GM12878 (cell line): ENCODE measurements around the gene ASB3. TPM values are rescaled to one million over a fixed set of nuclear protein-coding genes. Genes with fewer than 3 reads are reported as not detected.

Source experiments
- ATAC-seq: fragments of 200-7000 bp; cut with Tn5 transposase; 3 replicates; pipeline ENCODE4 v1.9.1; 2020; ENCODE audit warnings: mild to moderate bottlenecking, moderate library complexity
- BruUV-seq: library from RNA; stranded (reverse); fragments of 400-500 nt; replicated peaks from 2 replicates; lab custom pipeline; 2021; lab: Mats Ljungman, UMichigan
- CTCF ChIA-PET: fragments of 300-600 bp; sonication (Branson Sonifier 250); formaldehyde crosslinking; extraction: SDS; loops from one replicate; lab custom pipeline; 2021; ENCODE audit warnings: inconsistent platforms; lab: Yijun Ruan, JAX
- POLR2A ChIA-PET: fragments of 350-600 bp; formaldehyde crosslinking; extraction: SDS; loops from one replicate; lab custom pipeline; 2021; ENCODE audit warnings: inconsistent platforms; lab: Charles Lee
- RAD21 ChIA-PET: fragments of 300-600 bp; sonication (Branson Sonifier 250); formaldehyde crosslinking; loops from one replicate; lab custom pipeline; 2023; ENCODE audit warnings: antibody characterized with exemption; ENCODE audit not compliant: unreplicated experiment; lab: Charles Lee
- SMC1A ChIA-PET: fragments of 300-600 bp; sonication (Branson Sonifier 250); formaldehyde crosslinking; loops from one replicate; lab custom pipeline; 2023; ENCODE audit not compliant: unreplicated experiment, uncharacterized antibody; lab: Charles Lee
- DNase-seq: peaks from one replicate; pipeline ENCODE4 v3.0.0-alpha.2; 2011; ENCODE audit warnings: low read depth, low spot score
- FAIRE-seq: peaks from 3 replicates; lab custom pipeline; 2011; peaks lifted over from hg19 to GRCh38; lab: Jason Lieb, UNC
- H2AFZ ChIP-seq: 2 replicates; pipeline ENCODE4 v1.6.0; 2011; ENCODE audit warnings: low read depth, low read length, control low read depth; ENCODE audit not compliant: control insufficient read depth
- H3K27ac ChIP-seq: 2 replicates; pipeline ENCODE4 v1.5.1; 2011; ENCODE audit warnings: control low read depth; ENCODE audit not compliant: control insufficient read depth, insufficient read depth
- H3K27me3 ChIP-seq, 2 experiments: replicated peaks in 1 of 2; 2 replicates each; pipeline versions ENCODE4 v1.6.0 to v1.6.1; 2011; ENCODE audit warnings: low read length in 1 of 2; ENCODE audit not compliant: control insufficient read depth in 2 of 2, insufficient read depth in 2 of 2
- H3K36me3 ChIP-seq, 2 experiments: 2 replicates each; pipeline ENCODE4 v1.5.1; 2011; ENCODE audit warnings: low read length in 1 of 2; ENCODE audit not compliant: control insufficient read depth in 2 of 2, insufficient read depth in 2 of 2
- H3K4me1 ChIP-seq: 2 replicates; pipeline ENCODE4 v1.6.1; 2011; ENCODE audit warnings: mild to moderate bottlenecking, low read length, moderate library complexity, mixed read lengths; ENCODE audit not compliant: control insufficient read depth, insufficient read depth
- H3K4me2 ChIP-seq: 2 replicates; pipeline ENCODE4 v1.6.0; 2011; ENCODE audit warnings: control low read depth; ENCODE audit not compliant: control insufficient read depth, insufficient read depth
- H3K4me3 ChIP-seq: fragments of 200-600 bp; sonication (generic); 2 replicates; pipeline ENCODE4 v1.5.1; 2016
- H3K79me2 ChIP-seq: 2 replicates; pipeline ENCODE4 v1.6.0; 2011; ENCODE audit warnings: low read length; ENCODE audit not compliant: control insufficient read depth, insufficient read depth
- H3K9ac ChIP-seq: 2 replicates; pipeline ENCODE4 v1.8.0; 2011; ENCODE audit warnings: low read length, control low read depth, mixed read lengths; ENCODE audit not compliant: control insufficient read depth, insufficient read depth
- H3K9me3 ChIP-seq: replicated peaks from 3 replicates; pipeline ENCODE4 v1.5.1; 2011; ENCODE audit warnings: mild to moderate bottlenecking, low read length; ENCODE audit not compliant: control insufficient read depth, insufficient read depth
- H4K20me1 ChIP-seq: 2 replicates; pipeline ENCODE4 v1.6.0; 2011; ENCODE audit not compliant: control insufficient read depth, insufficient read depth
- GATAD2B ChIP-seq: fragments of 450-650 bp; conservative IDR thresholded peaks from 2 replicates; pipeline ENCODE4 v1.6.1; 2017; ENCODE audit warnings: low read depth, mild to moderate bottlenecking, moderate library complexity
- IKZF1 ChIP-seq: fragments of 450-650 bp; conservative IDR thresholded peaks from 2 replicates; pipeline ENCODE4 v1.6.1; 2017; ENCODE audit warnings: antibody characterized with exemption, mild to moderate bottlenecking
- MYC ChIP-seq: IDR thresholded peaks from 2 replicates; pipeline ENCODE4 v1.6.1; 2011; ENCODE audit warnings: mild to moderate bottlenecking, low read length, moderate library complexity, inconsistent platforms; ENCODE audit not compliant: insufficient read depth, insufficient replicate concordance, insufficient read length, severe bottlenecking
- PAX8 ChIP-seq: fragments of 450-650 bp; IDR thresholded peaks from 2 replicates; pipeline ENCODE4 v1.6.1; 2017; ENCODE audit warnings: mild to moderate bottlenecking, moderate library complexity
- RCOR1 ChIP-seq: conservative IDR thresholded peaks from 2 replicates; pipeline ENCODE4 v1.6.1; 2012; ENCODE audit warnings: low read depth, low read length, improper control_type of control experiment
- RELA ChIP-seq: fragments of 450-650 bp; IDR thresholded peaks from 2 replicates; pipeline ENCODE4 v1.8.0; 2014; ENCODE audit warnings: borderline replicate concordance; ENCODE audit not compliant: partially characterized antibody
- SIX5 ChIP-seq: IDR thresholded peaks from 2 replicates; pipeline ENCODE4 v1.6.1; 2011; ENCODE audit warnings: mild to moderate bottlenecking, low read depth, low read length, moderate library complexity; ENCODE audit not compliant: severe bottlenecking
- SMAD5 ChIP-seq: IDR thresholded peaks from 2 replicates; pipeline ENCODE4 v1.6.1; 2016; ENCODE audit warnings: antibody characterized with exemption, low read depth
- SMARCA5 ChIP-seq: fragments of 450-650 bp; IDR thresholded peaks from 2 replicates; pipeline ENCODE4 v1.6.1; 2017; ENCODE audit warnings: mild to moderate bottlenecking
- SREBF1 ChIP-seq: IDR thresholded peaks from 2 replicates; pipeline ENCODE4 v1.6.1; 2012; ENCODE audit warnings: mild to moderate bottlenecking, low read length
- TAF1 ChIP-seq: IDR thresholded peaks from 2 replicates; pipeline ENCODE4 v1.6.1; 2011; ENCODE audit warnings: mild to moderate bottlenecking, low read depth, low read length, borderline replicate concordance
- TBL1XR1 ChIP-seq: IDR thresholded peaks from 2 replicates; pipeline ENCODE4 v1.6.1; 2012; ENCODE audit warnings: low read depth, low read length, improper control_type of control experiment
- YY1 ChIP-seq: IDR thresholded peaks from 2 replicates; pipeline ENCODE4 v1.6.1; 2011; ENCODE audit warnings: low read depth, mild to moderate bottlenecking, low read length
- WGBS: methylation state at CpG from one replicate; pipeline ENCODE4 v1.1.6; 2016; ENCODE audit warnings: low lambda C conversion rate; ENCODE audit not compliant: insufficient replicate concordance, insufficient coverage; ENCODE audit errors: missing lambda C conversion rate; 5-methylcytosine and 5-hydroxymethylcytosine counted together
- in situ Hi-C: fragments of 300-500 bp; cut with MboI; formaldehyde crosslinking; loops from 9 replicates; pipeline ENCODE4 v1.14.3; 2018; ENCODE audit warnings: mixed read lengths
- intact Hi-C: fragments of 100-400 bp; cut with micrococcal nuclease; formaldehyde crosslinking; loops from one replicate; pipeline ENCODE4 v1.14.2; 2022; ENCODE audit not compliant: unreplicated experiment
- polyA plus RNA-seq, 11 experiments: library from polyadenylated mRNA; depleted of rRNA in 4 of 11; unstranded in 6 of 11; stranded (reverse) in 5 of 11; fragments of >200 nt; fragmentation: Nextera tagmentation in 4 of 11; fragmentation: Illumina TruSeq in 1 of 11; extraction: Ambion mirVana in 4 of 11; extraction: Trizol in 1 of 11; gene quantifications; 1 replicate in 1 of 11; 2 replicates in 10 of 11; pipeline versions ENCODE4 v1.2.1 to v1.2.3, GENCODE V29; 2011 to 2016; ENCODE audit warnings: inconsistent platforms in 2 of 11, missing spikeins in 2 of 11, low read depth in 1 of 11
- total RNA-seq, 4 experiments: library from RNA; depleted of rRNA in 3 of 4; stranded (reverse); fragments of >200 nt in 3 of 4; fragmentation: Illumina TruSeq in 1 of 4; extraction: Trizol in 1 of 4; gene quantifications; 2 replicates each; pipeline versions ENCODE4 v1.2.1 to v1.2.3, GENCODE V29; 2013 to 2021
- TF ChIP-seq, protein P1 (sequence below): IDR thresholded peaks from 2 replicates; pipeline ENCODE4 v1.6.1; 2012; ENCODE audit warnings: mild to moderate bottlenecking, low read depth, low read length

Gene ASB3
- total and polyA plus RNA-seq, 10 of the 15 experiments (the other 5 are each of a cell fraction or from before 2014, with no cell fraction given): 16.4 to 30.9 (median 22.6) TPM

DNA sequence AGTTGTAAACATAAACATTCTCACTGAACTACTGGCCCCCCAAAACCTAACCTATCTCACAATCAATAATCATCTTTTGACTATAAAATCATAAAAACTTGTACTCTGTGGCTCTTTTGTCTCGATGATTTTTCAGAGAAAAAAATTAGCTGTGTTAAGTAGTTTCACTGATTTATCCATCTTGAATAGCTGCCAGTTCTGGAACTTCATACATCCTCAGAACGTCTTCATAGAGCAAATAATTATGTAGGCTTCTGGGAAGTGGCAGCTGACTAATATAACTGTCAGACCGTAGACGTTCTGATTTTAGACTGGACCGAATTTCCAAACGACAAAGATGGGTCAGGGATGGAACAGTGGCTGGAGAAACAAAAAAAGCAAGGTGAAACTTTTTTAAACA, 116.4 kb downstream of the ASB3 start:
- SMC1A ChIA-PET: interaction anchor here (0.8 kb wide), 1 partner anchor 378 kb away, joined by 4 read pairs; no protein-coding TSS in a partner anchor
- H3K79me2 ChIP-seq: no peaks in the 10 kb centered on the region
- no peaks in the 10 kb centered on the region for H3K9me3 ChIP-seq
- H3K4me2 ChIP-seq: no peak overlapping the region
- FAIRE-seq (no peak), DNase-seq (no peak), ATAC-seq (no peak)
- no peaks in the 10 kb centered on the region for H3K27me3 ChIP-seq
- no peaks in the 10 kb centered on the region for H3K4me1 ChIP-seq
- H3K27ac ChIP-seq: no peak overlapping the region
- H4K20me1 ChIP-seq: no peaks in the 10 kb centered on the region
- RAD21 ChIA-PET: no interaction called here
- intact Hi-C loops: no loop called here
- H3K9ac ChIP-seq: no peak overlapping the region
- 89% methylated on average over 6 of the region's 6 CpGs for WGBS
- no TSS peak for BruUV-seq
- CTCF ChIA-PET: interaction anchor here (1.5 kb wide), 1 partner anchor 16 kb away, joined by 3 read pairs; no protein-coding TSS in a partner anchor
- H2AFZ ChIP-seq: no peak overlapping the region
- POLR2A ChIA-PET: interaction anchor here (0.6 to 0.7 kb wide), 2 partner anchors 1028 to 1311 kb away, joined by 4 to 12 read pairs; no protein-coding TSS in a partner anchor
- H3K4me3 ChIP-seq: no peak overlapping the region
- TF ChIP-seq SMARCA5 (no peak), IKZF1 (no peak), RCOR1 (no peak), YY1 (no peak), SMAD5 (no peak), SREBF1 (no peak), RELA (no peak), MYC (no peak), TAF1 (no peak), GATAD2B (no peak), TBL1XR1 (no peak), SIX5 (no peak), PAX8 (no peak)
- TF ChIP-seq, protein P1, sequence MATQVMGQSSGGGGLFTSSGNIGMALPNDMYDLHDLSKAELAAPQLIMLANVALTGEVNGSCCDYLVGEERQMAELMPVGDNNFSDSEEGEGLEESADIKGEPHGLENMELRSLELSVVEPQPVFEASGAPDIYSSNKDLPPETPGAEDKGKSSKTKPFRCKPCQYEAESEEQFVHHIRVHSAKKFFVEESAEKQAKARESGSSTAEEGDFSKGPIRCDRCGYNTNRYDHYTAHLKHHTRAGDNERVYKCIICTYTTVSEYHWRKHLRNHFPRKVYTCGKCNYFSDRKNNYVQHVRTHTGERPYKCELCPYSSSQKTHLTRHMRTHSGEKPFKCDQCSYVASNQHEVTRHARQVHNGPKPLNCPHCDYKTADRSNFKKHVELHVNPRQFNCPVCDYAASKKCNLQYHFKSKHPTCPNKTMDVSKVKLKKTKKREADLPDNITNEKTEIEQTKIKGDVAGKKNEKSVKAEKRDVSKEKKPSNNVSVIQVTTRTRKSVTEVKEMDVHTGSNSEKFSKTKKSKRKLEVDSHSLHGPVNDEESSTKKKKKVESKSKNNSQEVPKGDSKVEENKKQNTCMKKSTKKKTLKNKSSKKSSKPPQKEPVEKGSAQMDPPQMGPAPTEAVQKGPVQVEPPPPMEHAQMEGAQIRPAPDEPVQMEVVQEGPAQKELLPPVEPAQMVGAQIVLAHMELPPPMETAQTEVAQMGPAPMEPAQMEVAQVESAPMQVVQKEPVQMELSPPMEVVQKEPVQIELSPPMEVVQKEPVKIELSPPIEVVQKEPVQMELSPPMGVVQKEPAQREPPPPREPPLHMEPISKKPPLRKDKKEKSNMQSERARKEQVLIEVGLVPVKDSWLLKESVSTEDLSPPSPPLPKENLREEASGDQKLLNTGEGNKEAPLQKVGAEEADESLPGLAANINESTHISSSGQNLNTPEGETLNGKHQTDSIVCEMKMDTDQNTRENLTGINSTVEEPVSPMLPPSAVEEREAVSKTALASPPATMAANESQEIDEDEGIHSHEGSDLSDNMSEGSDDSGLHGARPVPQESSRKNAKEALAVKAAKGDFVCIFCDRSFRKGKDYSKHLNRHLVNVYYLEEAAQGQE: no peak
- H3K36me3 ChIP-seq: no peaks in the 10 kb centered on the region
- in situ Hi-C loops: no loop called here
